HUDEP-2 (cell line): ENCODE data around the gene SLC35G4.
"Not testable (repeated sequence)": the region's sequence is repeated elsewhere in the genome, so short reads cannot be mapped to it uniquely, and the experiment has no call there.

Experiments used
- DNase-seq, 76 experiments: peaks; one replicate each; lab custom pipeline; 2025; ENCODE audit not compliant: unreplicated experiment in 76 of 76; lab: John Stamatoyannopoulos, UW

The SLC35G4 gene

GRCh38 chr18:11609488-11609887 lies at the start of gene SLC35G4:
TSS of gene SLC35G4 (plus strand) at chr18:11609596. CDS start at chr18:11609596, 0 bp downstream.
- DNase-seq: not testable (repeated sequence)

GRCh38 chr18:11561293-11561692 lies 48.1 kb upstream of the SLC35G4 start:
- DNase-seq: no peak

GRCh38 chr18:11565716-11566115 lies 43.7 kb upstream of the SLC35G4 start:
- DNase-seq: no peak

GRCh38 chr18:11566236-11566965 lies 43.0 kb upstream of the SLC35G4 start:
- no peak for DNase-seq

- no peak for DNase-seq
Observed at GRCh38 chr18:11567396-11567795, 42.0 kb upstream of the SLC35G4 start.

GRCh38 chr18:11570073-11570588 lies 39.3 kb upstream of the SLC35G4 start:
- no peak for DNase-seq

GRCh38 chr18:11570769-11571412 lies 38.5 kb upstream of the SLC35G4 start:
- DNase-seq: no peak

- DNase-seq: no peak
Observed at GRCh38 chr18:11572201-11572600, 37.2 kb upstream of the SLC35G4 start.

- no peak for DNase-seq
Observed at GRCh38 chr18:11574545-11574944, 34.9 kb upstream of the SLC35G4 start.

GRCh38 chr18:11577271-11578112 lies 31.9 kb upstream of the SLC35G4 start:
- DNase-seq: no peak

GRCh38 chr18:11578799-11579198 lies 30.6 kb upstream of the SLC35G4 start:
- DNase-seq: no peak

GRCh38 chr18:11579916-11580315 lies 29.5 kb upstream of the SLC35G4 start:
- no peak for DNase-seq

- no peak for DNase-seq
Observed at GRCh38 chr18:11581286-11581685, 28.1 kb upstream of the SLC35G4 start.

- DNase-seq: no peak
Observed at GRCh38 chr18:11585596-11585995, 23.8 kb upstream of the SLC35G4 start.

- no peak for DNase-seq
Observed at GRCh38 chr18:11586896-11587295, 22.5 kb upstream of the SLC35G4 start.

- DNase-seq: no peak
Observed at GRCh38 chr18:11587432-11587831, 22.0 kb upstream of the SLC35G4 start.

GRCh38 chr18:11587846-11588245 lies 21.6 kb upstream of the SLC35G4 start:
- no peak for DNase-seq

GRCh38 chr18:11591957-11592356 lies 17.4 kb upstream of the SLC35G4 start:
- no peak for DNase-seq

GRCh38 chr18:11600321-11600720 lies 9.1 kb upstream of the SLC35G4 start:
- DNase-seq: no peak

- no peak for DNase-seq
Observed at GRCh38 chr18:11607906-11608305, 1.5 kb upstream of the SLC35G4 start.

- not testable (repeated sequence) for DNase-seq
Observed at GRCh38 chr18:11608618-11609017, 778 bp upstream of the SLC35G4 start.
